IMR-90 (cell line): Measurements from ENCODE around the gene FAM227B.

Experiments used
- BHLHE40 ChIP-seq: fragments of 150-350 bp; IDR thresholded peaks from 2 replicates; pipeline ENCODE4 v1.6.1; 2016; ENCODE audit warnings: mild to moderate bottlenecking, low read depth, low read length
- CEBPB ChIP-seq: IDR thresholded peaks from 2 replicates; pipeline ENCODE4 v1.6.1; 2012; ENCODE audit warnings: low read depth, low read length, improper control_type of control experiment
- CHD1 ChIP-seq: IDR thresholded peaks from 2 replicates; pipeline ENCODE4 v1.6.1; 2012; ENCODE audit warnings: low read depth, low read length, improper control_type of control experiment
- MAFK ChIP-seq: IDR thresholded peaks from 2 replicates; pipeline ENCODE4 v1.6.1; 2012; ENCODE audit warnings: low read depth, low read length, improper control_type of control experiment
- POLR2A ChIP-seq: IDR thresholded peaks from 2 replicates; pipeline ENCODE4 v1.6.1; 2012; ENCODE audit warnings: mild to moderate bottlenecking, low read depth, low read length
- RAD21 ChIP-seq: IDR thresholded peaks from 2 replicates; pipeline ENCODE4 v1.6.1; 2012; ENCODE audit warnings: low read length, improper control_type of control experiment
- RCOR1 ChIP-seq: IDR thresholded peaks from 2 replicates; pipeline ENCODE4 v1.6.1; 2012; ENCODE audit warnings: mild to moderate bottlenecking, low read length, improper control_type of control experiment; ENCODE audit not compliant: insufficient replicate concordance
- RFX5 ChIP-seq: IDR thresholded peaks from 2 replicates; pipeline ENCODE4 v1.8.0; 2012; ENCODE audit warnings: low read depth, mild to moderate bottlenecking, low read length, moderate library complexity
- SMC3 ChIP-seq: fragments of 150-350 bp; IDR thresholded peaks from 2 replicates; pipeline ENCODE4 v1.6.1; 2016; ENCODE audit warnings: low read depth, mild to moderate bottlenecking, antibody characterized with exemption, low read length, moderate library complexity
- TF ChIP-seq, protein P1 (sequence below): conservative IDR thresholded peaks from 2 replicates; pipeline ENCODE4 v1.5.1; 2012; ENCODE audit warnings: mild to moderate bottlenecking, low read depth, low read length, improper control_type of control experiment
- TF ChIP-seq, protein P2 (sequence below): fragments of 150-350 bp; IDR thresholded peaks from 2 replicates; pipeline ENCODE4 v1.6.1; 2016; ENCODE audit warnings: low read depth, mild to moderate bottlenecking, low read length, moderate library complexity, borderline replicate concordance
- TF ChIP-seq, protein P3 (sequence below): fragments of 150-350 bp; IDR thresholded peaks from 2 replicates; pipeline ENCODE4 v1.6.1; 2017; ENCODE audit warnings: mild to moderate bottlenecking, antibody characterized with exemption, low read length, low read depth

DNA sequence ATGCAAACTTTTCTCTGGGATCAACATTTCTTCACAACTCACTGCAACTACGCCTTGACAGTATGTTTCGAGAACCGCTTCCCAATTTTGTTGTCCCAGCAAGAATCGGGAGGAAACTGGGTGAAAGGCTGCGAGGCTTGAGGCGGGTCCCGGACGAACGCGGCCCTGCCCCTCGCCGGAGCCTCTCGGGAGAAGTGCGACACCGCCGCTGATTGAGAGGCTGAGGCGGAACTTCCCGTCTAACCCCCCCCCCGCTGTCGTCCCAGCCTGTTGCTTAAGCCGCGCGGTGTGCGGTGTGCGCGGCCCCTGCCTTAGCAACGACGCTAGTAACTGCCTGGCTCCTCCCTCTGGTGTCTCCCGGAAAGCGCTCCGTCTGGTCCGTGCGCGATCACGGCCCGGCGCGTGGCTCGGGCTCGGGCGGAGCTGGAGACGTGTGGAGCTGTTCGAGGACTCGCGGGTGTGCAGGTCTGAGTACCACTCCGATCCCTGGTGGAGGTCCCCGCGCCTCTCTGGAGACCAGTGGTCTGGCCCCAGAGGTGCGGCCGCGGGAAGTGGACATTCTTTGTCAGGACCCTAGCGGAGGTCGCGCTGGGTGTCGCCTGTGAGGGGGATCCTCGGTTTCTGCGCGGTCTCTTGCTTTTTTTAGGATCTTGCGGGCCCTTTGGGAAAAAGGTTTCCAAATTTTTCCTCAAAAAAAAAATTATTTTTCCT, at the start of gene FAM227B, which contains the start of gene DTWD1:
- TF ChIP-seq, protein P1, sequence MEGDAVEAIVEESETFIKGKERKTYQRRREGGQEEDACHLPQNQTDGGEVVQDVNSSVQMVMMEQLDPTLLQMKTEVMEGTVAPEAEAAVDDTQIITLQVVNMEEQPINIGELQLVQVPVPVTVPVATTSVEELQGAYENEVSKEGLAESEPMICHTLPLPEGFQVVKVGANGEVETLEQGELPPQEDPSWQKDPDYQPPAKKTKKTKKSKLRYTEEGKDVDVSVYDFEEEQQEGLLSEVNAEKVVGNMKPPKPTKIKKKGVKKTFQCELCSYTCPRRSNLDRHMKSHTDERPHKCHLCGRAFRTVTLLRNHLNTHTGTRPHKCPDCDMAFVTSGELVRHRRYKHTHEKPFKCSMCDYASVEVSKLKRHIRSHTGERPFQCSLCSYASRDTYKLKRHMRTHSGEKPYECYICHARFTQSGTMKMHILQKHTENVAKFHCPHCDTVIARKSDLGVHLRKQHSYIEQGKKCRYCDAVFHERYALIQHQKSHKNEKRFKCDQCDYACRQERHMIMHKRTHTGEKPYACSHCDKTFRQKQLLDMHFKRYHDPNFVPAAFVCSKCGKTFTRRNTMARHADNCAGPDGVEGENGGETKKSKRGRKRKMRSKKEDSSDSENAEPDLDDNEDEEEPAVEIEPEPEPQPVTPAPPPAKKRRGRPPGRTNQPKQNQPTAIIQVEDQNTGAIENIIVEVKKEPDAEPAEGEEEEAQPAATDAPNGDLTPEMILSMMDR = no peak
- TF ChIP-seq RAD21 (peak; percentile 32), CEBPB (peak; percentile 98), POLR2A (peak; percentile 92), RCOR1 (no peak), SMC3 (0 out of 2 replicates have a peak, but pooled peaks have one; percentile 11), RFX5 (no peak), CHD1 (peak; percentile 96; the same call in 1 of the 2 replicates), MAFK (no peak), BHLHE40 (peak; percentile 77)
- TF ChIP-seq, protein P2, sequence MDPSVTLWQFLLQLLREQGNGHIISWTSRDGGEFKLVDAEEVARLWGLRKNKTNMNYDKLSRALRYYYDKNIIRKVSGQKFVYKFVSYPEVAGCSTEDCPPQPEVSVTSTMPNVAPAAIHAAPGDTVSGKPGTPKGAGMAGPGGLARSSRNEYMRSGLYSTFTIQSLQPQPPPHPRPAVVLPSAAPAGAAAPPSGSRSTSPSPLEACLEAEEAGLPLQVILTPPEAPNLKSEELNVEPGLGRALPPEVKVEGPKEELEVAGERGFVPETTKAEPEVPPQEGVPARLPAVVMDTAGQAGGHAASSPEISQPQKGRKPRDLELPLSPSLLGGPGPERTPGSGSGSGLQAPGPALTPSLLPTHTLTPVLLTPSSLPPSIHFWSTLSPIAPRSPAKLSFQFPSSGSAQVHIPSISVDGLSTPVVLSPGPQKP = no peak
- TF ChIP-seq, protein P3, sequence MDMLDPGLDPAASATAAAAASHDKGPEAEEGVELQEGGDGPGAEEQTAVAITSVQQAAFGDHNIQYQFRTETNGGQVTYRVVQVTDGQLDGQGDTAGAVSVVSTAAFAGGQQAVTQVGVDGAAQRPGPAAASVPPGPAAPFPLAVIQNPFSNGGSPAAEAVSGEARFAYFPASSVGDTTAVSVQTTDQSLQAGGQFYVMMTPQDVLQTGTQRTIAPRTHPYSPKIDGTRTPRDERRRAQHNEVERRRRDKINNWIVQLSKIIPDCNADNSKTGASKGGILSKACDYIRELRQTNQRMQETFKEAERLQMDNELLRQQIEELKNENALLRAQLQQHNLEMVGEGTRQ = peak; percentile 53
